HCT116 (cell line): Measurements from ENCODE around the gene LMLN. TPM values are rescaled to one million over a fixed set of nuclear protein-coding genes. Genes with fewer than 3 reads are reported as not detected.

Experiments
- ATAC-seq: fragments of 200-7000 bp; cut with Tn5 transposase; 2 replicates; pipeline ENCODE4 v1.9.1; 2020; ENCODE audit warnings: mild to moderate bottlenecking, moderate library complexity
- BruUV-seq: library from RNA; stranded (reverse); fragments of 400-500 nt; replicated peaks from 2 replicates; lab custom pipeline; 2021; lab: Mats Ljungman, UMichigan
- CTCF ChIA-PET: fragments of 300-600 bp; sonication (Branson Sonifier 250); formaldehyde crosslinking; loops from one replicate; lab custom pipeline; 2021; ENCODE audit warnings: antibody characterized with exemption; lab: Charles Lee
- POLR2A ChIA-PET: fragments of 300-600, 350-600 bp; sonication (Branson Sonifier 250); formaldehyde crosslinking; loops from one replicate; lab custom pipeline; 2021; ENCODE audit warnings: antibody characterized with exemption; lab: Charles Lee
- RAD21 ChIA-PET, 2 experiments: fragments of 300-600 bp; sonication (Branson Sonifier 250); formaldehyde crosslinking; loops; one replicate each; lab custom pipeline; 2023; ENCODE audit warnings: low total read pairs in 2 of 2; ENCODE audit not compliant: uncharacterized antibody in 2 of 2, unreplicated experiment in 2 of 2, low non-redundant PET in 1 of 2; lab: Charles Lee
- DNase-seq: peaks from one replicate; pipeline ENCODE4 v3.0.0-alpha.2; 2010; ENCODE audit warnings: low read depth, low spot score
- H2AFZ ChIP-seq: fragments of 200-600 bp; shearing (Covaris generic), sonication (generic); 2 replicates; pipeline ENCODE4 v1.6.1; 2017; ENCODE audit warnings: low read depth, mixed run types, mixed read lengths, antibody characterized with exemption, low read length; ENCODE audit not compliant: poor library complexity, severe bottlenecking
- H3K27ac ChIP-seq: 2 replicates; pipeline ENCODE4 v1.5.1; 2012; ENCODE audit warnings: low read depth, low read length
- H3K27me3 ChIP-seq: fragments of 200-600 bp; sonication (generic); 2 replicates; pipeline ENCODE4 v1.6.1; 2016; ENCODE audit warnings: mixed run types, low read length, mixed read lengths; ENCODE audit not compliant: insufficient read depth
- H3K36me3 ChIP-seq, 2 experiments: fragments of 200-500 bp in 1 of 2; fragments of 200-600 bp in 1 of 2; sonication (Bioruptor generic) in 1 of 2; sonication (generic) in 1 of 2; 2 replicates each; pipeline versions ENCODE4 v1.5.1 to v1.6.1; 2014 to 2016; ENCODE audit warnings: low read length in 2 of 2, inconsistent platforms in 1 of 2, mixed read lengths in 1 of 2, mixed run types in 1 of 2; ENCODE audit not compliant: insufficient read depth in 2 of 2, control insufficient read depth in 1 of 2
- H3K4me1 ChIP-seq, 2 experiments: fragments of 200-600 bp in 1 of 2; sonication (generic) in 1 of 2; 2 replicates each; pipeline versions ENCODE4 v1.5.1 to v1.6.1; 2012 to 2017; ENCODE audit warnings: low read length in 2 of 2, inconsistent platforms in 1 of 2, mild to moderate bottlenecking in 1 of 2, mixed read lengths in 1 of 2, mixed run types in 1 of 2, moderate library complexity in 1 of 2; ENCODE audit not compliant: insufficient read depth in 2 of 2, control insufficient read depth in 1 of 2
- H3K4me2 ChIP-seq: fragments of 200-600 bp; sonication (generic); 2 replicates; pipeline ENCODE4 v1.6.1; 2017; ENCODE audit warnings: mixed run types, low read length, mixed read lengths
- H3K4me3 ChIP-seq, 2 experiments: fragments of 200-600 bp in 1 of 2; sonication (generic) in 1 of 2; replicated peaks in 1 of 2; 2 replicates each; pipeline ENCODE4 v1.5.1; 2011 to 2016; ENCODE audit warnings: low read length in 2 of 2, control low read depth in 1 of 2, low read depth in 1 of 2, mild to moderate bottlenecking in 1 of 2, mixed read lengths in 1 of 2, mixed run types in 1 of 2
- H3K79me2 ChIP-seq: fragments of 200-600 bp; sonication (generic); 2 replicates; pipeline ENCODE4 v1.6.1; 2017; ENCODE audit warnings: mild to moderate bottlenecking, mixed run types, low read length, moderate library complexity, mixed read lengths; ENCODE audit not compliant: insufficient read depth
- H3K9ac ChIP-seq: fragments of 200-600 bp; sonication (generic); 2 replicates; pipeline ENCODE4 v1.6.1; 2016; ENCODE audit warnings: low read length, mixed read lengths
- H3K9me2 ChIP-seq: fragments of 200-600 bp; sonication (generic), shearing (Covaris generic); 2 replicates; pipeline ENCODE4 v1.6.1; 2017; ENCODE audit warnings: mixed run types, mild to moderate bottlenecking, moderate library complexity; ENCODE audit not compliant: insufficient read depth
- H3K9me3 ChIP-seq, 2 experiments: fragments of 200-500 bp in 1 of 2; fragments of 200-600 bp in 1 of 2; sonication (Bioruptor generic) in 1 of 2; sonication (generic) in 1 of 2; 2 replicates each; pipeline ENCODE4 v1.6.1; 2014 to 2017; ENCODE audit warnings: low read length in 2 of 2, mixed read lengths in 2 of 2, inconsistent platforms in 1 of 2, low read depth in 1 of 2, mild to moderate bottlenecking in 1 of 2, mixed run types in 1 of 2, moderate library complexity in 1 of 2; ENCODE audit not compliant: control insufficient read depth in 1 of 2, insufficient read depth in 1 of 2
- H4K20me1 ChIP-seq: fragments of 200-600 bp; sonication (generic), shearing (Covaris generic); 2 replicates; pipeline ENCODE4 v1.6.1; 2017; ENCODE audit warnings: mixed run types, mild to moderate bottlenecking, moderate library complexity; ENCODE audit not compliant: insufficient read depth
- CEBPB ChIP-seq: IDR thresholded peaks from 2 replicates; pipeline ENCODE4 v1.6.1; 2012; ENCODE audit warnings: low read depth
- EGR1 ChIP-seq: IDR thresholded peaks from 2 replicates; pipeline ENCODE4 v1.6.1; 2012; ENCODE audit warnings: low read depth
- ELF1 ChIP-seq: IDR thresholded peaks from 2 replicates; pipeline ENCODE4 v1.6.1; 2012; ENCODE audit warnings: low read depth, borderline replicate concordance
- EZH2 ChIP-seq: fragments of 200-600 bp; sonication (generic); IDR thresholded peaks from 2 replicates; pipeline ENCODE4 v1.6.1; 2017; ENCODE audit warnings: antibody characterized with exemption, mixed run types
- EZH2phosphoT487 ChIP-seq: fragments of 200-600 bp; IDR thresholded peaks from 2 replicates; pipeline ENCODE4 v1.6.1; 2018; ENCODE audit warnings: antibody characterized with exemption, borderline replicate concordance
- POLR2A ChIP-seq: IDR thresholded peaks from 2 replicates; pipeline ENCODE4 v1.7.0; 2011; ENCODE audit warnings: borderline replicate concordance; ENCODE audit not compliant: insufficient read depth, insufficient read length; ENCODE audit errors: extremely low read depth
- RAD21 ChIP-seq: IDR thresholded peaks from 2 replicates; pipeline ENCODE4 v1.6.1; 2012; ENCODE audit warnings: low read depth, mild to moderate bottlenecking
- SIN3A ChIP-seq: IDR thresholded peaks from 2 replicates; pipeline ENCODE4 v1.6.1; 2012; ENCODE audit warnings: low read depth
- SP1 ChIP-seq: IDR thresholded peaks from 2 replicates; pipeline ENCODE4 v1.6.1; 2012; ENCODE audit warnings: low read depth
- SRF ChIP-seq: IDR thresholded peaks from 2 replicates; pipeline ENCODE4 v1.6.1; 2012; ENCODE audit warnings: low read depth
- TCF7L2 ChIP-seq: IDR thresholded peaks from 2 replicates; pipeline ENCODE4 v1.7.0; 2011; ENCODE audit warnings: borderline replicate concordance, inconsistent platforms; ENCODE audit not compliant: insufficient read depth, insufficient read length; ENCODE audit errors: extremely low read depth
- YY1 ChIP-seq: IDR thresholded peaks from 2 replicates; pipeline ENCODE4 v1.6.1; 2011; ENCODE audit warnings: low read length, low read depth, moderate library complexity, mild to moderate bottlenecking; ENCODE audit not compliant: insufficient replicate concordance; ENCODE audit errors: extremely low read depth
- ZFX ChIP-seq: fragments of 450-650 bp; IDR thresholded peaks from 2 replicates; pipeline ENCODE4 v1.6.1; 2017
- ZNF274 ChIP-seq: fragments of 200-500 bp; sonication (Bioruptor generic); IDR thresholded peaks from 2 replicates; pipeline ENCODE4 v1.6.1; 2014; ENCODE audit warnings: mild to moderate bottlenecking, low read depth, low read length, inconsistent platforms
- intact Hi-C: fragments of 100-400 bp; cut with micrococcal nuclease; formaldehyde crosslinking; loops from 2 replicates; pipeline ENCODE4 v1.10.0; 2022
- total RNA-seq: library from RNA; stranded (reverse); gene quantifications from one replicate; pipeline ENCODE4 v1.2.1, GENCODE V29; 2021; ENCODE audit not compliant: unreplicated experiment
- TF ChIP-seq, protein P1 (sequence below): IDR thresholded peaks from 2 replicates; pipeline ENCODE4 v1.6.1; 2012
- TF ChIP-seq, protein P2 (sequence below): IDR thresholded peaks from 2 replicates; pipeline ENCODE4 v1.6.1; 2012; ENCODE audit warnings: low read depth
- TF ChIP-seq, protein P3 (sequence below): IDR thresholded peaks from 2 replicates; pipeline ENCODE4 v1.6.1; 2012

The LMLN gene
- total RNA-seq, 1 experiment from 2014 or later, result 7.2 TPM

DNA sequence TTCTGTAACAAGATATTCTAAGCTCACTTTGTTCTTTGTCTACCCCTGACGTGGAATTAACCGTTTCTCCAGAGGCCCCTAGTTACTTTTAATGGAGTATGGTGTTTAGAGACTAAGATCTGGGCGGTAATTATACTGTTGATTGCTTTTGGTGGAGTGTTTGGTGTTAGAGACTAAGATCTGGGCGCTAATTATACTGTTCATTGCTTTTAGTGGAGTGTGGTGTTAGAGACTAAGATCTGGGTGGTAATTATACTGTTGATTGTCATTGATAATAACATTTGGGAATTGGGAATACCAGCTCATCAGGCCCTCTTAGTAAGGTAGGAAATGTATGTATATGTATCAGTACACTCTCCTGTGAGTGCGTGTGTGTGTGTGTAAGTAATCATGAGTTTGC is 66.6 kb downstream of the LMLN start:
- POLR2A ChIA-PET, result no interaction called here
- H3K9me2 ChIP-seq, result no peaks in the 10 kb centered on the region
- H3K9me3 ChIP-seq, result no peaks in the 10 kb centered on the region
- H4K20me1 ChIP-seq, result no peaks in the 10 kb centered on the region
- CTCF ChIA-PET, result no interaction called here
- H3K79me2 ChIP-seq, result no peaks in the 10 kb centered on the region
- no TSS peak for BruUV-seq
- RAD21 ChIA-PET, result no interaction called here
- no peak for DNase-seq
- H3K27ac ChIP-seq, result no peak overlapping the region
- no peak overlapping the region for H3K4me3 ChIP-seq
- H3K4me2 ChIP-seq, result no peak overlapping the region
- ATAC-seq, result no peak
- intact Hi-C loops, result no loop called here
- no peaks in the 10 kb centered on the region for H3K27me3 ChIP-seq
- H2AFZ ChIP-seq, result no peak overlapping the region
- TF ChIP-seq EZH2phosphoT487, result no peak
- TF ChIP-seq, protein P1, sequence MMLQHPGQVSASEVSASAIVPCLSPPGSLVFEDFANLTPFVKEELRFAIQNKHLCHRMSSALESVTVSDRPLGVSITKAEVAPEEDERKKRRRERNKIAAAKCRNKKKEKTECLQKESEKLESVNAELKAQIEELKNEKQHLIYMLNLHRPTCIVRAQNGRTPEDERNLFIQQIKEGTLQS, result no peak
- TF ChIP-seq RAD21, result no peak
- TF ChIP-seq ELF1, result no peak
- no peak for TF ChIP-seq SIN3A
- no peak for TF ChIP-seq TCF7L2
- TF ChIP-seq SP1, result no peak
- TF ChIP-seq CEBPB, result no peak
- TF ChIP-seq, all 23 proteins: peak for 0
- peaks cover 5 to 11% of the 10 kb centered on the region in 2 experiments; a peak in 3 of 4 replicates for H3K4me1 ChIP-seq
- H3K9ac ChIP-seq, result no peak overlapping the region
- H3K36me3 ChIP-seq, result no peaks in the 10 kb centered on the region

DNA sequence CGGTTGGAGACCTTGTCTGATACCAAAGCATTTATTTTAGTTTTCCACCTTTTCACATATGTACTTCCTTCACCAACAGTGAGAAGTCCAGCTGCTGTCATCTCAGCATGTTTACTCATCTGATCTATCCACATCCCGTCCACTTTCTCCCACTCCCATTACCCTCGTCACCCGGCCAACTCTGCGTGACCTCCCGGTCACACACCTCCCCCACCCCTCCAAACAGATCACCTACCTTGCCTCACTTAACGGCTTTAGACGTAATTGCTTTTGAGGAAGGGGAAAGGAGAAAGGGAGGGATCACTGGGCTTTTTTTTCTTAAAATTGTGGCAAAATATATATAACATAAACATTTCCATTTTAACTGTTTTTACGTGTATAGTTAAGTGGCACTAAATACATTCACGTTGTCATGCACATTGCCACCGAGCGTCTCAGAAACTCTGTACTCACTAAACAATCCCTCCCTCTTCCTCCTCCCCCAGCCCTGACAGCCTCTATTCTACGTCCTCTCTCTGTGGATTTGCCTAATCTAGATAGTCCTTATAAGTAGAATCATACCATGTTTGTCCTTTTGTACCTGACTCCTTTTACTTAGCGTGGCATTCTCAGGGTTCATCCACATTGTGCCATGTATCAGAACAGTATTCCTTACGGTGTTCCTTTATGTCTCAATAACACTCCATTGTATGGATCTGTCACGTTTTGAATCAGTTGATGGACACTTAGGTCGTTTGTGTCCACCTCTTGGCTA is 67.2 kb downstream of the LMLN start:
- no peak for TF ChIP-seq SP1
- TF ChIP-seq EZH2, result no peak
- TF ChIP-seq SRF, result no peak
- no peak for TF ChIP-seq ZNF274
- TF ChIP-seq, protein P2, sequence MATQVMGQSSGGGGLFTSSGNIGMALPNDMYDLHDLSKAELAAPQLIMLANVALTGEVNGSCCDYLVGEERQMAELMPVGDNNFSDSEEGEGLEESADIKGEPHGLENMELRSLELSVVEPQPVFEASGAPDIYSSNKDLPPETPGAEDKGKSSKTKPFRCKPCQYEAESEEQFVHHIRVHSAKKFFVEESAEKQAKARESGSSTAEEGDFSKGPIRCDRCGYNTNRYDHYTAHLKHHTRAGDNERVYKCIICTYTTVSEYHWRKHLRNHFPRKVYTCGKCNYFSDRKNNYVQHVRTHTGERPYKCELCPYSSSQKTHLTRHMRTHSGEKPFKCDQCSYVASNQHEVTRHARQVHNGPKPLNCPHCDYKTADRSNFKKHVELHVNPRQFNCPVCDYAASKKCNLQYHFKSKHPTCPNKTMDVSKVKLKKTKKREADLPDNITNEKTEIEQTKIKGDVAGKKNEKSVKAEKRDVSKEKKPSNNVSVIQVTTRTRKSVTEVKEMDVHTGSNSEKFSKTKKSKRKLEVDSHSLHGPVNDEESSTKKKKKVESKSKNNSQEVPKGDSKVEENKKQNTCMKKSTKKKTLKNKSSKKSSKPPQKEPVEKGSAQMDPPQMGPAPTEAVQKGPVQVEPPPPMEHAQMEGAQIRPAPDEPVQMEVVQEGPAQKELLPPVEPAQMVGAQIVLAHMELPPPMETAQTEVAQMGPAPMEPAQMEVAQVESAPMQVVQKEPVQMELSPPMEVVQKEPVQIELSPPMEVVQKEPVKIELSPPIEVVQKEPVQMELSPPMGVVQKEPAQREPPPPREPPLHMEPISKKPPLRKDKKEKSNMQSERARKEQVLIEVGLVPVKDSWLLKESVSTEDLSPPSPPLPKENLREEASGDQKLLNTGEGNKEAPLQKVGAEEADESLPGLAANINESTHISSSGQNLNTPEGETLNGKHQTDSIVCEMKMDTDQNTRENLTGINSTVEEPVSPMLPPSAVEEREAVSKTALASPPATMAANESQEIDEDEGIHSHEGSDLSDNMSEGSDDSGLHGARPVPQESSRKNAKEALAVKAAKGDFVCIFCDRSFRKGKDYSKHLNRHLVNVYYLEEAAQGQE, result no peak
- TF ChIP-seq, protein P3, sequence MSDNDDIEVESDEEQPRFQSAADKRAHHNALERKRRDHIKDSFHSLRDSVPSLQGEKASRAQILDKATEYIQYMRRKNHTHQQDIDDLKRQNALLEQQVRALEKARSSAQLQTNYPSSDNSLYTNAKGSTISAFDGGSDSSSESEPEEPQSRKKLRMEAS, result no peak
- TF ChIP-seq EZH2phosphoT487, result no peak
- no peak for TF ChIP-seq YY1
- TF ChIP-seq POLR2A, result no peak
- TF ChIP-seq, protein P1, result no peak
- no peak for TF ChIP-seq ZFX
- TF ChIP-seq EGR1, result no peak
- Histone ChIP-seq H3K9me2 (no peaks in the 10 kb centered on the region), H3K4me3 (no peak overlapping the region), H3K27ac (no peak overlapping the region), H3K9ac (no peak overlapping the region), H3K4me1 (peaks cover 5 to 11% of the 10 kb centered on the region in 2 experiments; a peak in 3 of 4 replicates), H2AFZ (no peak overlapping the region), H3K9me3 (no peaks in the 10 kb centered on the region), H3K27me3 (no peaks in the 10 kb centered on the region), H3K4me2 (no peak overlapping the region), H3K36me3 (no peaks in the 10 kb centered on the region), H4K20me1 (no peaks in the 10 kb centered on the region), H3K79me2 (no peaks in the 10 kb centered on the region)
- ChIA-PET CTCF (no interaction called here), RAD21 (no interaction called here), POLR2A (no interaction called here)
- DNase-seq (no peak), ATAC-seq (no peak)
- intact Hi-C loops, result no loop called here
- BruUV-seq, result no TSS peak
